Right renal pelvis (tissue), 4 donors: Measurements from ENCODE around the gene MTCL1. TPM values are rescaled to one million over a fixed set of nuclear protein-coding genes. Genes with fewer than 3 reads are reported as not detected.

Experiments
- DNase-seq, 4 donors: peaks; one replicate each; pipeline ENCODE4 v3.0.0-alpha.2; 2013; ENCODE audit warnings: low read depth in 4 of 4, low spot score in 3 of 4, missing footprints in 1 of 4
- polyA plus RNA-seq, 4 donors: library from polyadenylated mRNA; unstranded; fragments of 120-200 nt; gene quantifications; one replicate each; pipeline ENCODE4 v1.2.1, GENCODE V29; 2013; ENCODE audit not compliant: insufficient read length in 4 of 4

MTCL1 gene
- polyA plus RNA-seq, 4 donors, result 16.2 to 24.4 (median 19.0) TPM

DNA sequence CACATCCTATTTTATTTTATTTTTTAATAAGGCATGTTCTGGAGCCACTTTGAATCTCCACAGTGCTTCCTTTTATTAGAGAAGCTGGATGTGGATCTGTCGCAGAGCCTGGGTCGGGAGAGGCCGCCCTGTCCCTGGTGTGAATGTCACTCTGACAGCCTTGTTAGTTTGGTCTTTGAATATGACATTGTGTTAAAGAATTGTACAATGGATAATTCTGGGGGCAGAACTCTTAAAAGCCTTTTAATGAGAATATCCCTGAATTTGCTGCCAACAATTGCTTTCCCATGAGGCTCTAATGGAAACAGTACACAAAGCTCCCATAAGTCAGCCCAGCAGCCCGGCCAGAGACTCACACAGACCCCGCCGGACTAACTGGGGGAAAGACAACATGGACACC, 82.4 kb downstream of the MTCL1 start:
- DNase-seq, result no peak

DNA sequence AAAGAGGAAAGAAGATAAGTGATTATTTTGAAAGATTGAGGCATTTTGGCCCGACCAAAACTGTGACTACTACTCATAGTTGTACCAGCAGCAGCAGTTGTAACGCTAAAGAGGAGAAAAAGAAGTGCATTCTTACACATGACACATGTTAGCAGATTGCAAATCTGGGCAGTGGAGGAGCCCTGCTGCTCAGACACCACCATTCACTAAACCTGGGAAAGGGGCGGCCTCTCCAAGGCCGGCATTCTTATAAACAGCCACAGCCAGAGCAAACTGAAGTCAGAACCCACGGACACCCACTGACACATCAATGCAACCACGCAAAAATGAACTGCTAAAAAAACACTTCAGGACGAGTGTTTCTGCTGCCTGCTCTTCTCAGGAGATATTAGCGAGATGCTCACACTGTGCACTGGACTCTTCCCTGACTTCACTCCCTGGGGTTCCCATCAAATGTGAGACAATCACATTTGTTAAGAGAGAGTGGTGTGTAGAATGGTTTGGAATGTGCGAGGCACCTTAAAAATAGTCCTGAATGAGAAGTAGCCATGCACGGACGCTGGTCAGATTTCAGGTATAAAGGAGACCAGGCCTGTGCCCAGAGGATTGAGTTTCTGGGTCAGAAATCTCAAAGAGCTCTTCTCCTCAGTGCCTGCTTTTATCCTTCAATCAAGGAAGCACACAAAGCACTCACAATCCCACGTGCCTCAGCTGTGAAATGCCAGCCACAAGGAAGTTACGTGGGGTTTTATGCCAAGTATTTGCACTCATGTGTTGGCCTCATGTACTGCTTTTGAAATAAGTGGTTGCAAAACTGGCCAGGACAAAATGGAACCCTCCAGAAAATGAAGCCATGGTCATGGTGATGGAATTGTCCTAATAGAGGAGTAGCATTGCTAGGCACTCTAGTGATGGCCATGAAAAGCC, 83.4 kb downstream of the MTCL1 start:
- DNase-seq, result no peak

DNA sequence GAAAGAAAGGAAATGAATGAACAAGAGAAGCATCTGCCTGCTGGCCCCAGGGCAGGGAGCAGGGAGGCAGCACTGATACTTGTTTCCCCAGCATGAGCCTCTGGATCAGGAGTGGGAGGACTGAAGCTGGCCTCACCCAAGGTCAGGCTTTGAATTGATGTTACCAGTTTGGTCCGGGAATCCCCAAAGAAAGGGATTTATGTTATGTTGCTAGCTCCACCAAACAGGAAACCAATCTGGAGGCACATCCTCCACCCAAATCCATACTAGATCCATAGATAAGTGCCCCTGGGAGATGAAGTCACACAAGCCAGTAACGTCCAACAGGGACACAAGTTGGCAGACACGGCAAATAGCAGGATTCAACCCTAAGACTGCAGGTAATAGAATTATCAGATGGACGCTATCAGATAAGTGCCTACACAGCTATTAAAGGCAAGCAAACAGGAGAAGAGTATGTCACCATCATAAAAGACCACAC, 85.9 kb downstream of the MTCL1 start:
- DNase-seq, result no peak

DNA sequence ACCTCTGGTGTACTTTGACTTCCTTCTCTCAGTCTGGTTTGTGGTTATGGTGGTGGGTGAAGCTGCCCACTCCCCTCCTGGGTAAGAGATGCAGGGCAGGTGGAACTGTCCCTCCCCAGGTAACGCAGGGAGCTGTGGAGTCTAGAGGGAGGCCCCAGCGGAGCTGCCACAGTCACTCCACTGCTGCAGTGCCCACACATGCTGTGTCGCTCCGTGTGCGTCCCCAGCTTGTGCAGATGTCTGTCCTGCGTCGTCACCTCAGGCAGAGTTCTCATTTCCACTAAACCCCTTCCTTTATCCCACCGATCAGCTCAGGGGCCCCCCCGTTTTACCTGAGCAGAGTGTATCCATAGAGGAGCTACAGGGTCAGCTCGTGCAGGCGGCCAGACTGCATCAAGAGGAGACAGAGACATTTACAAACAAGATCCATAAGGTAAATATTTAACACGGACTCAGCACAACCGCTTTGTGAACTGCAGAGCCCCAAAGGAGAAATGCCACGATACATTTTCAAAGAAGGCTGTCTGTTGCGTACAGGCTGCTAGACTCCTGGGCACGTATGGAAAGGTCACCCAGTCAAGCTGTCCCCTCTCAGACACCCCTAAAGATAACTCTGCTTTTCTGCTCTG, 87.4 kb downstream of the MTCL1 start:
- DNase-seq, result no peak

GRCh38 chr18:8793445-8794155, 88.2 kb downstream of the MTCL1 start:
- DNase-seq, result no peak

DNA sequence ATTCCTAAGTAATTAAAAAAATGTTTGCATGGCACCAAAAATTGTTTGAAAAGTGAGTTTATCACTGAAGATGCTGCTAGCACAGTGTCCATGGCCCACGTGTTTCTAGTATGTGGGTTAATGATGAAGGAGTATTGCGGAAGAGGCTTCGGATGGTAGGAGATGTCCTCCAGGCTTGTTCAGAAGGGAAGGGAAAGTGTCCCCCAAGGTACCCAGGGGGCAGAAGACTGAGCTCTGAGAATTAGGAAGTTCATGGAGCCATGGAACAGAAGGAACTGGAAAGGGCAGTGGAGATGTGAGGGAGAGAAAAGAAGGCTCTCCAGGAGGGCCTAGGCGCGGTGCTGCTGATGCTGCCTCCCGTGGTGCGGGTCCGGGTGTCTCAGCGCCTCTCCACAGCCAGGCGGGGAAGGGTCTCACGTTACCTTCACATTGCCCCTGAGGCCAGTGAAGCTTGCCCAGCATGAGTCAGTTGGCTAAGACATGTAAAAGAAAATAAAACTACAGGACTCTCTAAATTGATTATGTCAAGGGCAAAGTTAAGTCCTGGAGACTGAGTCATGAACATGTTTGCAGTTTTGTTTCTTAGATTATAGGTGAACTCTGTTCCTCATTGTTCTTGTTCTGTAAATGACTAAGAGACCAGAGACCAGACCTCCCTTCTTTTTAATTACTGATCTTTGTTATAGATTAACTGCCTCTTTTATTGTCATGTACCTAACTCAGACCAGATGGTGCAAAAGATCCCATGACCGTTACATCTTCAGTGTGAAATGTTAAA, 89.0 kb downstream of the MTCL1 start:
- no peak for DNase-seq

DNA sequence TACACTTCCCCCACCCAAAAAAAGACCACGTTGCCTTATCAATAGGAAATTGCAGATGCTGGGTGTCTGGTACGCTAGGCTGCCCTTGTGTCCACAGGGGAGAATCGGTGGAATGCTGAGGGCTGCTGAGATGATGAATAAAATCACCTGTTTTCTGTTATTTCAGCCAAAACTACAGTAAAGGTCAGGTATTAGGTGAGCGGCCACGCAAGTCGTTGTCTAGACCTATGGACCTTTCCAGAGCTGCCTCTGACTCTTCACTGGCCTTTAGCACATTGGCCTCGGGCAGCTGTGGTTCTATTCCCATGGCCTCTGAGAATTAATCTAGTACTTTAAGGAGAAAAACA, 89.6 kb downstream of the MTCL1 start:
- no peak for DNase-seq

DNA sequence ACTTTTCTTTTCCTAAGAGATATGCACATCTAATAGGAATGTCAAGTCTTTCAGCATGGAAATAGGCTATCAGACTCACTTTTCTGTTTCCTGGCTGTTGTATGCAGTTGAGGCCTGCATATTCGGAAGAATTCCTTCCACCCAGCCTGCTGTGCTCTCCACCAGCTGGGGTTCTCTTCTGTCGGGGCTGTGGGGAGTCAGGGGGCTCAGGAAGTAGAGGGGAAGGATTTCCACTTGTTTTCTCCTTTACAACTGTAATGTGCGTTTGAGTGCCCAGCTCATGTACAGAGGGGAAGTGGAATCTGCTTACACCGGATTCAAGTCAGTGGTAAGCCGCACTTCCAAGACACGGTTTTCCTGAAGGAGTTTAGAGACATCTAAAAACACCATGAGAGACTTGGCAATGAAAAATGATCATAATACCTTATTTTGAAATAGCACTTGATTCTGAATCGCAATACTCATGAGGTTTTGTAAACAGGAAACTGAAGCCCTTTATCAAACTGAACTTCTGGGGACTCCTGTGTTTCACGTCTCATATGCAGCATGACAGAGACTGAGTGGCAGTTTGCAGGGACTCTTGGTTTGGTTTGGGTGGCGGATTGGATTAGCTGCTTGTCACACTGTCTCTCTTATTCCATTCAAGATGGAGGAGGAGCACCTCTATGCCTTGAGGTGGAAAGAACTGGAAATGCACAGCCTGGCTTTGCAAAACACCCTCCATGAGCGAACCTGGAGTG, 90.4 kb downstream of the MTCL1 start:
- no peak for DNase-seq

DNA sequence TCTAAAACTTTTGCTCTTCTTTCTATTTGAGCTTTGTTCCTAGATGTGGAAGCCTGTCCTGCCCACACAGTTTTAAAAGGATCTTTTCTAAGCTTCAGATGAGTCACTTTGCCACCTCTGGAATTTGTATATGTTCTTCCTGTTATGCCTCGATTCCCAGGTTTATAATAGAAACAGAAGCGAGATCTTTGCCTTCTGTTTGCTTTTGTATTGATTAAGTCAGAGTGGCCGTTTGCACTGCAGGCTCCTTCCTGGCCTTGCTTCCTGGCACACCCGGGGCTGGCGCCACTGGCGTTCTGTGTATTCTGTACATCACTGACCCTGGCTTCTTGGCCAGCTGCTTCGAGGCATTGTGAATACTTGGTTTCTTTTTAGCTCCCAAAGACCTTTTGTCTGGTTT, 91.8 kb downstream of the MTCL1 start:
- no peak for DNase-seq

DNA sequence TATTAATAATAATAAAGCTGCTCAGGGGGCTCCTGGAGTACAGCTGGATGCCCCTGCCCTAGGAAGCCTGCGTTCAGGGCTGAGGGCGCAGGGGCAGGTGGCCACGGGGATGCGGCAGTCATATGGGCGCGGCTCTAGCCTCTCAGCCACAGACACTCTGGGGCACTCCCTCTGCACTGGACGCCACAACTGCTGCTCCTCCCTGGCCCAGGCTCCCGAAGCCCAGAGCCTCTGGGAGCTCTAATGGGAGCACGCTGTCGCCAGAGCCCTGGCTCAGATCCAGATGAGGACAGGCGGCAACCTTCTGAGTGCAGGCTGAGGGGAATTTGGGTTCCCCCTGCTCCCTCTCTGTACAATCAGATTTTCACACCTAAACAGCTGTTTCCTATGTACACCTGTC, 93.6 kb downstream of the MTCL1 start:
- DNase-seq, result no peak

DNA sequence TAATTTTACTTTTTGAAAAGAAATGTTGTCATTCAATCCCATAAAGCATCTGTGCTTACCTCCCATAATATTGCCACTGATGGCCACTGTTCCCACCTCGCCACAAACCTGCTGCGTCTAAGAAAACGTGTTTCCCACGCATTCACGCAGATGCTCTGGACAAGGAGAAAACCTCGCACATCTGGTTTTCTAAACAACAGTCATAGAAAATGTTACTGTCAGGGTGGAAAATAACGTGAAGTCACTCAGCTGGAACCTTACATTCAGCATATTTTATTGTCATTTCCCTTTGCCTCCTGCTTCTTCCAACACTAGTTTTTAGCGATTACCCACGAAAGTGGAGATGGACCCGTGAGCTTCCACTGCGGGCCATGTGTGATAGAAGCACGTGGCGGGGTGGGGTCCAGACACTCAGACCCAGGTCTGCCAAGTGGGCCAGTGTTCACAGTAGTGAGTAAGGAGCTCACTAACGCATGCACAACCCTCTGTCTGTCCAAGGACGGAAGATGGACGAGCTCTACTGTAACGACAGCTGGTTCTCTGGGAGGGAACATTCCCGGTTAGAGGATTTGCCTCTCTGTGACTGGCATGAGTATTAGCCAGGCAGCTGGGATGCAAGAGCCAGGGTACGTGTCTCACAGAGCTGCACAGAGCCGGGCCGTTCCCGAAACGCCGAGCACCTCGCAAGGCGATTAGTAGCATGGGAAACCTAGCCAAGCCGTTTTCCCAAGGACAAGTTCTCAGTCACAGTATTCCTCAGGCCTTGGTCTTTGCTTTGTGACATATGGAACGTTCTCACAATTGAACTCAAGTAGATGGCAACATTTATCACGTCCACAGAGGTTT, 94.5 kb downstream of the MTCL1 start:
- no peak for DNase-seq

GRCh38 chr18:8800445-8800844, 95.1 kb downstream of the MTCL1 start:
- DNase-seq, result peak in 1 of 4 donors; percentile 38

DNA sequence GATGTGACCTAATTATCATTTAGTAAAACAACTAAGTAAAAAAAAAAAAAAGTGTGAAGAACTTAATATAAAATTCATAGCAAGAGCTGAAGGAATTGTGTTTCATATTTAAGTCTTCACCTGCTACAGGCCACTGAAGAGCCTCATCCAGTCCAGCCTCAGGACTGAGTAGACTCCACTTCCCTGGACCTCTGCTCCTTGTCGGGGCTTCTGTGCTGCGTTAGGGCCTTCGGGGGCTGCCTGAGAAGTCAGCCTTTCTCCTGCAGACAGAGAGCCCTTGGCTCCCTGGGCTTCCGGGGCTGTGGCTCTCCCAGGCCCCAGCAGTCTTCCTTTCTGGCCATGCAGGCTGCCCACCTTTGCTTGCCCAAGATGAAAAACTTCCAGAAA, 95.5 kb downstream of the MTCL1 start:
- no peak for DNase-seq

DNA sequence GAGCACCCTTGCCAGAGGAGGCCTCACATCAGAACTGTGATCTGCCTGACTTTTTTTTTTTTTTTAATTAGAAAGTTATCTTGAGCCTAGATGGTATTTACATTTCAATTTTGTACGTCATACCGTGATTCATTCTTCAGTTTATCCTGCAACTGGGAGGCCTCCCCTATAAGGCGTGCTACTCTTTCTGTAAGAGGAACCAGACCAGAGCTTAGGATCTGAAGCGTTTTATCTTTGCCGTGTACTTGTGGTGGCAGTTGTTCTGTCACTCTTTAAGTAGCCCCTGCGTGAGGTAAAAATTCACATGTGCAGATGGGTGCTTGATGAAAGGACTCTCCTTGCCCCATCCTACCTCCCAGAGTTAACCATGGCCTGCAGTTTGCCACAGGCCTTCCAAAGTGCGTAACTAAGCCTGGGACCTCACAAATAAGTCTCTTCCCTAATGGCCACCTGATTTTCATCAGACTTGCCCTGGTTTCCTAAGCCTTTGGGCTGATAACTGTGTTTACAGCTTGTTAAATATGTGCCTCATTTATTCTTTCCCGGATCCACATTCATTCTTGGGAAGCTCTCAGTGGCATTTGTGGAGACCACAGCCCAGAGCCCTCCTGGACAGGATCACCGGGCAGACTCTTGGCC, 96.0 kb downstream of the MTCL1 start:
- no peak for DNase-seq

- DNase-seq, result no peak
Measured at GRCh38 chr18:8802017-8802672, 96.8 kb downstream of the MTCL1 start.

- no peak for DNase-seq
Measured at GRCh38 chr18:8803063-8803795, 97.9 kb downstream of the MTCL1 start.

- no peak for DNase-seq
Measured at GRCh38 chr18:8803957-8804356, 98.6 kb downstream of the MTCL1 start.
